GM18868 (cell line): Measurements from ENCODE around the gene STX1B.
"Not testable (repeated sequence)": the region's sequence is repeated elsewhere in the genome, so short reads cannot be mapped to it uniquely, and the experiment has no call there.

Source experiments
- ATAC-seq: cut with Tn5 transposase; IDR thresholded peaks from one replicate; pipeline ENCODE4 v1.9.1; 2021; ENCODE audit warnings: mild to moderate bottlenecking, moderate library complexity; ENCODE audit not compliant: unreplicated experiment

The STX1B gene

GRCh38 chr16:31010585-31011325, at the start of gene STX1B:
Gene STX1B, minus strand, starts transcription at chr16:31010638. Its CDS starts 242 bp downstream, at chr16:31010396.
- no peak for ATAC-seq

DNA sequence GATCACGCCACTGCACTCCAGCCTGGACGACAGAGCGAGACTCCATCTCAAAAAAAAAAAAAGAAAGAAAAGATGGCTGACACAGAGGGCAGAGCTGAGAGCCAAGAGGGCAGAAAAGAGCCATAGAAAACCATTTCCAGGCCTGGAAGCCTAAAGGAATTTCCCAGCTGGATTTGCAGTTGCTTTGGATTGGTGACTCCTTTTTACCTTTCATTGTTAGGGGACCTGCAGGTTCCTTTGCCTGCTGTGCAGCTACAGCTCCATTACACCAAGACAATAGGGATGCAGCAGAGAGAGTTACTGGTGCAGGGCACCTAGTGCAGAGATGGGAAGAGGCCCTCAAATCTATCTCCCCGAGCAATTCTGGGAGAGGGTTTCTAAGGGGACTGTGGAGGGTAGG, 45.2 kb upstream of the STX1B start:
- no peak for ATAC-seq

GRCh38 chr16:31052114-31052513, 41.7 kb upstream of the STX1B start:
- no peak for ATAC-seq

GRCh38 chr16:31050280-31051030, 40.0 kb upstream of the STX1B start:
- no peak for ATAC-seq

DNA sequence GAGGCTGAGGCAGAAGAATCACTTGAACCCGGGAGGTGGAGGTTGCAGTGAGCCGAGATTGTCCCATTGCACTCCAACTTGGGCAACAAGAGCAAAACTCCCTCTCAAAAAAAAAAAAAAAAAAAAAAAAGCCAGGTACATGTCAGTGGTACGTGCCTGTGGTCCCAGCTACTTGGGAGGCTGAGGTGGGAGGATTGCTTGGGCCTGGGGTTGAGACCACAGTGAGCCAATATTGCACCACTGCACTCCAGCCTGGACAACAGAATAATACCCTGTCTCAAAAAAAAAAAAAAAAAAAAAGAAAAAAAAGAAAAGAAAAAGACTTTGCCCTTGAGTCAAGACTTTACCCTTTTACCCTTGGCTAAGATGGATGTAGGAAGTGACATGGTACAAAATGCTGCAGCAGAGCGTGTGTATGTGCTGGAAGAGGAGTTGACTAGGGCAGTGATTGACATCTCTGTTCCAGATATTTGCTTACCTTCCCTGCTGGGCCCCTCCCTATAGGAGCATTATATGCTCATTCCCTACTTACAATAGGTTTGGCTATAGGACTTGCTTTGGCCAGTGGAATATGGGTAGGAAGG, 33.6 kb upstream of the STX1B start:
- no peak for ATAC-seq

- no peak for ATAC-seq
Measured at GRCh38 chr16:31043352-31043751, 32.9 kb upstream of the STX1B start.

- no peak for ATAC-seq
Measured at GRCh38 chr16:31042866-31043265, 32.4 kb upstream of the STX1B start.

DNA sequence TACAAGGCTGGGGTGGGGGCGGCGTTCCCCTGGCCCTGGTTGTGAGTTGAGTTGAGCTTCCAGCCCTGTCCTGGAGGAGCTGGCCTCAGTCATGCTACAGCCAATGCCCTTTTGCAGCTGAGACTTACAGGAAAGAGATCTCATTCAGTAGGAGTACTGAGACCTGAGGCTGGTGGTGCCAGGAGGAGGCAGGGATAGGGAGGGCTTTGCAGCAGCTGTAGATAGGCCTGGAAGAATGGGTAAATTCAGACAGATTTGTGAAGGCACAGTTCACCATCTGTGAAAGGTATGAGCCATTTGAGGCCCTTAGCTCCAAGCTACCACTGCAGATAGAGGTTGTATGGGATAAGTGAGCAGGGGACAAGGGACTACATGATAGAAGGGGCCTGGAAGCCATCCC, 28.6 kb upstream of the STX1B start:
- no peak for ATAC-seq

- ATAC-seq: no peak
Measured at GRCh38 chr16:31036691-31037090, 26.3 kb upstream of the STX1B start.

DNA sequence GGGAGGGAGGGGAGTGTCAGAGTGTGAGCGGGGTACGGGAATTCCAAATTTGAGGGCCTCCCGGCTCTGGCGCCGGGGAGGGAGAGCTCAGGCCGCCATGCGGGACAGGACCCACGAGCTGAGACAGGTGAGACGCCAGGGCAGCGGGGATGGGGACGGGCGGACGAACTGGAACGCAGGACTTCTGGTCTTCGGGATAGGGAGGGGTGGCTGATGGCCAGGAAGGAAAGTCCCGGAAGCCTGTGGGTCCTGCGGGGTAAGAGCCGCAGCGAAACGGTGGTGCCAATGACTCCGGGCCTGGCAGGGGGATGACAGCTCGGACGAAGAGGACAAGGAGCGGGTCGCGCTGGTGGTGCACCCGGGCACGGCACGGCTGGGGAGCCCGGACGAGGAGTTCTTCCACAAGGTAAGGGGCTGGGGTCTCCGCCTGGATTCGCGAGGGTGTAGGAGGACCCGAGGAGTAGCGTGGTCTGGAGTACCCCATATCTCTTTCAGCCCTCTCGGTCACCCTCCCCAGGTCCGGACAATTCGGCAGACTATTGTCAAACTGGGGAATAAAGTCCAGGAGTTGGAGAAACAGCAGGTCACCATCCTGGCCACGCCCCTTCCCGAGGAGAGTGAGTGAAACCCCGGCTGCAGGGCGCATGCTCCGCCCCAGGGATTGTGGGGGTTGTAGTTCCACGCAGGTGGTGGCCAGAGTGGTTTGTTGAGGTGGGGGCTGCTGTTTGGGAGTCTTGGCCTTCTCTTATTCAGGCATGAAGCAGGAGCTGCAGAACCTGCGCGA, 23.5 kb upstream of the STX1B start:
- peak; percentile 45 for ATAC-seq

- peak; percentile 84 for ATAC-seq
Measured at GRCh38 chr16:31032736-31033708, 22.6 kb upstream of the STX1B start, which contains the start of gene STX4. Gene STX4, plus strand, starts transcription at chr16:31033558. Its CDS starts 248 bp downstream, at chr16:31033806.

- no peak for ATAC-seq
Measured at GRCh38 chr16:31031276-31031675, 20.8 kb upstream of the STX1B start.

DNA sequence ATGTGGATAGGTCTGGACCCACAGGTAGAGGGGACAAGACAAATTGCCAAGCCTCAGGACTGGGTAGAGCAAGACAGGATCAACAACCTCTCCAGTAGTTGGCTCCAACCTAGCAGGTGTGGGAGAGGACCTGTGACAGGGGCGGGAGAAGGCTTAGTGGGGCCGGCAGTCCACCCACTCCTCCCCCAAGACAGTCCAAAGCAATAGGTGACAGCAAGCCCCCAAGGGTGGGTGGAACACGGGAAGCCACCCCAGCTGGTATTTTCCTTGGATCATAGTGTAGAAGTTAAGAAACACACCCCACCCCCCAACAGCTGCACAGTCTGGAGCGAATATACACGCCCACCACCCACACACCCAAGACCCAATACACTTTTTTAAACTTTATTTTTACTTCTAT, 18.8 kb upstream of the STX1B start:
- no peak for ATAC-seq

GRCh38 chr16:31025339-31025738, 14.9 kb upstream of the STX1B start:
- no peak for ATAC-seq

DNA sequence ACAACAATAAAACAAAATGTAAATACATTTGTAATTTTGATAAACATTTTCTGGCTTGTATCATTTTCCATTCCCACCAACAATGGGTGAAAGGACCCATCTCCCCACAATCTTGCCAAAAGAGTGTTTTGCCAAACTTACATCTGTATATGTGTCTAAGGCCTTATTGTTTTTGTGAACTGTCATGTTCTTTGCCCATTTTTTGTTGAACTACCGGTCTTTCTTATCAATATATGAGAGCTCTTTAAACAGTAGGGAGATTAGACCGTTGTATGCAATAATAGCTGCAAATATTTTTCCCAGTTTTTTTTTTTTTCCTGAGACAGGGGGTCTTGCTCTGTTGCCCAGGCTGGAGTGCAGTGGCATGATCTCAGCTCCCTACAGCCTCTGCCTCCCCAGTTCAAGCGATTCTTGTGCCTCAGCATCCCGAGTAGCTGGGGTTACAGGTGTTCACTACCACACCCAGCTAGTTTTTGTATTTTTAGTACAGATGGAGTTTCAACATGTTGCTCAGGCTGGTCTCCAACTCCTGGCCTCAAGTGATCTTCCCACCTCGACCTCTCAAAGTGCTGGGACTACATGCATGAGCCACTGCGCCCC, 13.3 kb upstream of the STX1B start:
- no peak for ATAC-seq

GRCh38 chr16:31023252-31023602, 12.8 kb upstream of the STX1B start:
- no peak for ATAC-seq

DNA sequence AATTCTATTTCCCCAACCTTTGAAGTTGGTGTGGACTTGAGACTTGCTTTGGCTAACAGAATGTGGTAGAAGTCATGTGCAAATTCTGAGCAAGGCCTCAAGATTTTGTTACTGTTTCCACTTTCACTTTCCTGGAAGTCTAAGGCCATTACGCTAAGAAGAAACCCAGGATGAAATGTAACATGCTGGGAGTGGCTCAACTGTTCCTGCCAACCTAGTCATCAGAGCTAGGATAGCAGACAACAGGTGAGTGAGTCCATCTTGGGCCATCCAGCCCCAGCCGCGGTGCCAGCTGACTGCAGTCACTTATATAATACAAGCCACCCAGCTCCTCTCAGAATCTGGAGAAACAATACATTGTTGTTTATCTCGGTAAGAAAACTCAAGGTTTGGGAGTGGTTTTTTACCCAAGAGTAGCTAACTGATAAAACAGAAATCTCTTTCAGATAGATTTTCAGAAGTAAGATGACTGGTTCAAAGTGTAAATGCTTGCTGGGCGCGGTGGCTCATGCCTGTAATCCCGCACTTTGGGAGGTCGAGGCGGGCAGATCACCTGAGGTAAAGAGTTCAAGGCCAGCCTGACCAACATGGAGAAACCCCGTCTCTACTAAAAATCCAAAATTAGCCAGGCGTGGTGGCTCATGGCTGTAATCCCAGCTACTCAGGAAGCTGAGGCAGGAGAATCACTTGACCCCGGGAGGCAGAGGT, 12.3 kb upstream of the STX1B start:
- no peak for ATAC-seq

DNA sequence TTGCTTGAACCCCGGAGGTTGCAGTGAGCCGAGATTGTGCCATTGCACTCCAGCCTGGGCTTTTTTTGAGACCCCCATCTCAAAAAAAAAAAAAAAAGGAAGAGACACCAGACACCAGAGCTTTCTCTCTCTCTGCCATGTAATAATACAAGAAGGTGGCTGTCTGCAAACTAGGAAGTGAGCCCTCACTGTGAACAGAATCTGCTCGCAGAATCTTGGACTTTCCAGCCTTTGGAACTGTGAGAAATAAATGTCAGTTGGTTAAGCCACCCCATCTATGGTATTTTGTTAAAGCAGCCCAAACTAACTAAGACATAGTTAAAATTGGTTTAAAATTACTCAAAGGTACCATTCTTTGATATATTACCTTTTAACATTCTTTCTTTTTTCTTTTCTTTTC, 10.1 kb upstream of the STX1B start:
- ATAC-seq: no peak

DNA sequence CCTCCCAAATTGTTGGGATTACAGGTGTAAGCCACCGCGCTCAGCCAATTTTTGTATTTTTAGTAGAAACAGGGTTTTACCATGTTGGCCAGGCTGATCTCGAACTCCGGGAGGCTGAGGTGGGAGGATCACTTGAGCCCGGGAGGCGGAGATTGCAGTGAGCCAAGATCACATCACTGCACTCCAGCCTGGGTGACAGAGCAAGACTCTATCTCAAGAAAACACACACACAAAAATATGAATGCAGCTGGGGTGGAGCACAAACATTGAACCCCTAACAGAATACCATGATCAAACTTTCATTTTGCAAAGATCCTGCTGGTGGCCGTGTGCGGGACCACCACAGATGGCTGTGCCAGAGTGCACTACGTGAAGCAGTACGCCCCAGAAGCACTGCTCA, 7.3 kb upstream of the STX1B start:
- not testable (repeated sequence) for ATAC-seq
